HG03135 (cell line): ENCODE data around the gene GIMAP1.
"Not testable (repeated sequence)": the region's sequence is repeated elsewhere in the genome, so short reads cannot be mapped to it uniquely, and the experiment has no call there.

Source experiments
- ATAC-seq: cut with Tn5 transposase; IDR thresholded peaks from one replicate; pipeline ENCODE4 v1.9.1; 2021; ENCODE audit warnings: mild to moderate bottlenecking, moderate library complexity; ENCODE audit not compliant: unreplicated experiment

Gene GIMAP1

DNA sequence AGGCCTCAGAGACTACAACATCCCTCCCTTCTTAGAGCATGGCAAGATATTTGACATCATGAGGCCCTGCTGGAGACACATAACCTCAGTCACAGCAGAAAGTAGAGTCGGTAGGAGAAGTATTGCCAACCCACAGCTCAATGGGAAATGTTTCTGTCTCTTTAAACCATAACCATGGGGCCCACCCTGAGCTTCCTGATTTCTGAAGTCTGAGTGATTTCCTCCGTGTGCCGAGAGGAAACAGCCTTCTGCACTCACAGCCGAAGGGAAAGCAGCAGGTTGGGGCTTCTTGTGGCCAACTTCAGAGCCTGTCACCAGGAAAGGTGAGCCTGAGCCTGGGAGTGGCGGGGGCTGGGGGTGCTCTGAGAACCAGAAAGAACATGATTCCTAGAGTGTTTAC, at the start of gene GIMAP1:
GIMAP1 (plus strand) TSS at position 246 of the 400 bp plus-strand sequence. CDS start 2,435 bp downstream, outside the sequence.
- ATAC-seq: no peak

GRCh38 chr7:150668472-150668911, 47.9 kb upstream of the GIMAP1 start:
- peak; percentile 75 for ATAC-seq

DNA sequence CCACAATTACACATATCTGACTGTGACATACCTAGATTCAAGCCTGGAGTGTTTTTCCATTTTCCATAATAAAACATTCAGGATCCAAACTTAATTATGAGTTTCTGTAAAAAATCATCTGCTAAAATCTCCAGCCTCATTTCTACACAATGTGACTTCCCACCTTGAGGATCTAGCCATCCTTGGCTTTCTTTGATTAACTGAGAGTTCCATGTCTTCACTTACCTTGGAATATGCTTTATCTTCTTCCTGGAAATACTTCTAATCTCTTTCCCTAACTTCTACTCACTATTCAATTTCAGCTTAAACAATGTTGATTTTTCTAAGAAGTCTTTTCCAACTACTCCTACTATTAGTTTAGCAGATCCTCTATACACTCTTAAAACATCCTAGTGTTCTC, 47.4 kb upstream of the GIMAP1 start:
- no peak for ATAC-seq

DNA sequence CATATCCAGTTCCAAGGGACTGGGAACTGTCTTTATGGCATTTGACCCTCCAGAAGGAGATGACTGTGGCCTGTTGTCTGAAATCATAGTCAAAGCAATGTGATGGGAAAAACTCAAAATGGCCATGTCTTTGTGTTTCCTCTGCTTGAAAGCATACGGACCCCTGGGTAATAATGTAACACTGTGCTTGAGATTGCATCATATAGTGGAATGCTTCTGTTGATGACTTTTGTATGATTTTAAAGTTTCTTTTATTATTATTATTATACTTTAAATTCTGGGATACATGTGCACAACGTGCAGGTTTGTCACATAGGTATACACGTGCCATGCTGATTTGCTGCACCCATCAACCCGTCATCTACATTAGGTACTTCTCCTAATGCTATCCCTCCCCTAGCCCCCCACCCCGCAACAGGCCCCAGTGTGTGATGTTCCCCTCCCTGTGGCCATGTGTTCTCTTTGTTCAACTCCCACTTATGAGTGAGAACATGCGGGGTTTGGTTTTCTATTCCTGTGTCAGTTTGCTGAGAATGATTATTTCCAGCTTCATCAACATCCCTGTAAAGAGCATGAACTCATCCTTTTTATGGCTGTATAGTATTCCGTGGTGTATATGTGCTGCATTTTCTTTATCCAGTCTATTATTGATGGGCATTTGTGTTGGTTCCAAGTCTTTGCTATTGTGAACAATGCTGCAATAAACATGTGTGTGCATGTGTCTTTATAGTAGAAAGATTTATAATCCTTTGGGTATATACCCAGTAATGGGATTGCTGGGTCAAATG, 44.4 kb upstream of the GIMAP1 start:
- ATAC-seq: not testable (repeated sequence)

DNA sequence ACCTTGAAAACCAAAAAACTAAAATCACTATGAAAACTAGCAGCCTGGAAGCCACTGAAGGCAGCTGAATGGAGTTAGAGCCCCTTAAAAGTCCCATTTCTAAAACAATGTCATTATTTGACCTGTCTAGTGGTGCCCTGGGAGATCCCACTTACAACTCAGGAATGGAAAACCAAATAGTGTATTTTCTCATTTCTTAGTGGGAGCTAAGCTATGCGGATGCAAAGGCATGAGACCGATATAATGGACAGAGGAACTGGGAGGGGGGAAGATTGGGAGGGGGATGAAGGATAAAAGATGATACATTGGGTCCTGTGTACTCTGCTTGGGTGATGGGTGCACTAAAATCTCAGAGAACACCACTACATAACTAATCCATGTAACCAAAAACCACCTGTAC, 40.7 kb upstream of the GIMAP1 start:
- no peak for ATAC-seq

DNA sequence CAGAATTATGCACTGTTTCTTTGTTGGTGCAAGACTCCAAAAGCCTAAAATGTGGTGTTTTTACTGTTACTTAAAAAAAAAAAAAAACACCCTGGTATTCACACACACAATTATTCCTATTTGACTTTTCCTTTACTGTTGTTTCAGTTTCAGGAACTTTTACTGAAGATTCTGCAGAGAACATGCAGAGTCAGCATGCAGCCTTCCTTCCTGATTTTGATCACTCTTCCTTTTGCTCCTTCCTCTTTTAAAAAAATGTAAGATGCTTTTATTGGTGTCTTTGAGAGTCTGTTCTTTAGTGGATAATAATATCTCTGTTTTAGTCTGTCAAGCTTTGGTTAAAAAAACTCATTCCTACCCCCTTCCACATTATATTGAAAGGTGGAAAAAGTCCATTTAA, 40.1 kb upstream of the GIMAP1 start:
- ATAC-seq: not testable (repeated sequence)

DNA sequence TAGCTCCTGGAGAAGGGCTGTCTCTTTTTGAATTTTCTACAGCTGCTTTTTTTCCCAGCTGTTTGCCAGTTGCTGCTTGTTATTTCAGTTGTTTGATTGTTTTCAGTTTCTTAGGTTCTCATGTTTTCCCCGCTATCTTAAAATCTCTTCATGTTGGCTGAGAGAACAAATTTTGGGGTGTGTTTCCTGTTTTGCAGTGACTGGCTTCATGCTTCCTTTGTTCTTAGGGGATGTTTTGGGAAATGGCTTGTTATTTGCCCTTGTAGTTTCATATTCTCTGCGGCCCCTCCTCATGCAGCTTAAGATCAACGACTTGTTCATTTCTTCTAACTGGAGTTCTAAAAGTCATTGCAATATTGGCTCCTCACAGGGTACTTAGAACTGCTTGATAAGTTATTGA, 39.6 kb upstream of the GIMAP1 start:
- not testable (repeated sequence) for ATAC-seq

- ATAC-seq: not testable (repeated sequence)
Measured at GRCh38 chr7:150678601-150679000, 37.8 kb upstream of the GIMAP1 start.

GRCh38 chr7:150680364-150680763, 36.0 kb upstream of the GIMAP1 start:
- not testable (repeated sequence) for ATAC-seq

DNA sequence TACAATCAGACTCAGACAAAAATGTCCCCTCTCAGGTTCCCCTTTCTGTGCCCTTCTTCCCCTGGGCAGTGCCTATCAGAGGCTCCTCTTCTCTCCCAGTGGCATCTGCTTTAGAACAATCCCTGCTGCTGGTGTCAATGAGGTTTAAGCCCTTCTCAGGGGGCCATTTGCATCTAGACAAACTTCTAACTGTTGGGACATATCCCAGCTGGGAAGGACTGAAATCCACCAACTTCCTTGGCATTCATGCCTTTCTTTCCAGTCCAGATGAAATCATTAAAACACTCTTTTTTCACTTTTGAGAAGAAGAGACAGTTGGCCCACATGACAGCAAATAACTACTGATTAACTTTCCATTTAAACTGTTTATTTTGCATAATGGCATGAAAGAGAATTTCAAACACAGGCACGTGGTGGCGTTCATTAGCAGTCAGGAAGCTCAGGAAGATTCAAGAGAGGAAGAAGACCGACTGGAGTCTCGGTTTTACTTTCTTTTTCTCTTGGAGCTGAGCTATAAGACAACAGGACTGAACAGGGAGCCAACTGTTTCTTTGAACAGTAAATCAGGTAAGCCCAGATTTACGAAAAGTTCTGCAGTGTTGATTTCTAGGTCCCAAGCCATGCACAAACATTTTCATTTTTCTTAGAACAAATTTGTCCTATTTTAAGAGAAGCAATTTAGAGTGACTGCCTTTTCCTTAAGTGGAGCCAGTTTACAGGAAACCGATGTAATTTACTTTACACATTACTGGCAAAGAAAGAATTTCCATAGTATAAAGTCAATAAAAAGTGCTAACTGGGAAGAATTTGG, 31.0 kb upstream of the GIMAP1 start, which contains the start of gene GIMAP2:
GIMAP2 (plus strand) TSS at position 488 of the 811 bp plus-strand sequence. CDS start 1,354 bp downstream, outside the sequence.
- peak; percentile 97 for ATAC-seq

DNA sequence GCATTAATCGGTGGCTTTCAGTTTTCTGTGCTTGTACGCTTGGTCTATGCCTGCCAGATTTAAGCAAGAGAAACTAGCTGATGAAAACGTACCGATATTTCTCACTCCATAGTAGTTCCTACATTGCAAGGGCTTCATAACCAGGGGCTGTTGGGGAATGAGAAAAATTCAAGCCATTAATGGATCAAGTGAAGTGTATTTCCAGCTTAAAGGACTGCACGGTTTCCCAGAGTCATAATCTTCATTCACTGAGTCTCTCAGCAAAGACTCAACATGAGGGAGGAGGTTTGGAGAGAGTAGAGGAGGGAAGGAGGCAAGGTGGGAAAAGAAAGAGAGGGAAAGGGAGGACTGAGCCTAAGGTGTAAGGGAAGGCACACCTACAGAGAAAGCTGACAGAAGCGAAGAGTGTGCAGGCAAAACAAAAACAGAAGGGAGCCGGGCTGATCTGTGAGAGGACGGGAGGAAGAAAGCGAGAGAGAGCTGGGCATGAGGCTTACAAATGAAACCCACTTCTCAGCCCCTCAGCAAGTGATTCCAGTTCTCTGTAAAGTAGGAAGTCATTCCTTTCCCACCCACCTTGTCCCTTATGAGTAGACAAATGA, 30.3 kb upstream of the GIMAP1 start:
- ATAC-seq: peak; percentile 31

GRCh38 chr7:150688630-150689029, 27.8 kb upstream of the GIMAP1 start:
- ATAC-seq: no peak

GRCh38 chr7:150695654-150696053, 20.8 kb upstream of the GIMAP1 start:
- no peak for ATAC-seq

GRCh38 chr7:150703209-150703608, 13.2 kb upstream of the GIMAP1 start:
- no peak for ATAC-seq

- ATAC-seq: no peak
Measured at GRCh38 chr7:150715293-150715692, 1.1 kb upstream of the GIMAP1 start.

GRCh38 chr7:150715738-150716137, 675 bp upstream of the GIMAP1 start:
- ATAC-seq: no peak

- no peak for ATAC-seq
Measured at GRCh38 chr7:150716939-150717338, 526 bp downstream of the GIMAP1 start.

DNA sequence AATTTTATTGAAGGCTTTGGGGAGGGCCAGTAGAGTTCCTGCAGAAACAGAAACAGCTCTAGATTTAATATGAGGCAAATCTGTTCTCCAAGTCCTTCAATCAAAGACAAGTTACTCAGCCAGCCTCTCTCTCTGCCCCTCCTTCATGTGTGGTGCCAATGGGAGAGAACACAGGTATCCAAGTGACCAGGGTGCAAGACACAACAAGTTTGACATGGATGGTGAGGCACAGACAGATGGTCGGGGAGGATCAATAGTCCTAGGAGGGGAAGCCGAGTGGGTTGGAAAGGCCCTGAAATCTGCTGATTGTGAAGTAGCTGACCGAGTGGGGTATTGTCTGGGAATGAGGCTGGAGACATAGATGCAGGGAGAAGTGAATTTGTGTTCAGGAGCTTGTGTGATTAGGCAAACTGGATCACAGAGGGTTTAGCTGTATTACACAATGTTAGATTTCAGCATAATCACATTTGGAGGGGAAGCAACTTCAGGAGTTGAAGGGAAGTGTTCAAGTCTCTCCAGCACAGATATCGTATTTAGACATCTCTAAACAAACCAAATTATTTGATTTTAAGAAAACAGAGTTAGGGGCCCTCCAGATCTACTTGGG, 1.5 kb downstream of the GIMAP1 start:
- no peak for ATAC-seq

DNA sequence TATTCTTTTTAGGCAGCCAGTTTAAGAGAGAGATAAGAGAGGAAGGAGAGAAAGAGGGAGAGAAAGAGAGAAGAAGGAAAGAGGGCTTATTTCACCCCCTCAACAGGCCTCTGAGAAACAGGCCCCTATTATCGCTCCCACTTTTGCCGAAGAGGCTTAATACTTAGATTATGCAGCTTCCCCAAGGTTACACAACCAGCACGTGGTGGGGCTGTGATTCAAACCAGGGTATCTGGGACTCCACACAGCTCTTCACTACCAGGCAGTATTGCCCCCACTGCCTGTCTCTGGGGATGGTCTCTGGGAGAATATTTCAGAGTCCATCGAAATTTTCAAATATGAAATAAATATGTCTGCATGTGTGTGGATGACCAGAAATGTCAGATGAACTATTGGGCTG, 3.0 kb downstream of the GIMAP1 start:
- ATAC-seq: no peak

- no peak for ATAC-seq
Measured at GRCh38 chr7:150719960-150720891, 3.8 kb downstream of the GIMAP1 start.
